Stimulated activated memory B cell treated with anti-CD40 and anti-IgM and Interleukin-4, amounts not matched to agents 10 μg/mL and 1 μg/mL and 100 μg/mL, for 72 hours (primary cell): Measurements from ENCODE around the gene RUVBL1.
"Not testable (repeated sequence)": the region's sequence is repeated elsewhere in the genome, so short reads cannot be mapped to it uniquely, and the experiment has no call there.

Experiments used
- ATAC-seq: fragments of 150-1000 bp; cut with Tn5 transposase; 2 replicates; pipeline ENCODE4 v1.10.0; 2021
- H3K27ac Mint-ChIP-seq: one replicate; pipeline ENCODE4 v1.8.0; 2022; ENCODE audit warnings: mild to moderate bottlenecking, mixed read lengths
- H3K27me3 Mint-ChIP-seq: one replicate; pipeline ENCODE4 v1.8.0; 2022; ENCODE audit warnings: mixed read lengths
- H3K36me3 Mint-ChIP-seq: one replicate; pipeline ENCODE4 v1.8.0; 2022; ENCODE audit warnings: mixed read lengths
- H3K4me1 Mint-ChIP-seq: one replicate; pipeline ENCODE4 v1.8.0; 2022; ENCODE audit warnings: mixed read lengths
- H3K4me3 Mint-ChIP-seq: one replicate; pipeline ENCODE4 v1.8.0; 2022; ENCODE audit warnings: mild to moderate bottlenecking, moderate library complexity, mixed read lengths
- H3K9me3 Mint-ChIP-seq: one replicate; pipeline ENCODE4 v1.8.0; 2022; ENCODE audit warnings: mixed read lengths

RUVBL1 gene

DNA sequence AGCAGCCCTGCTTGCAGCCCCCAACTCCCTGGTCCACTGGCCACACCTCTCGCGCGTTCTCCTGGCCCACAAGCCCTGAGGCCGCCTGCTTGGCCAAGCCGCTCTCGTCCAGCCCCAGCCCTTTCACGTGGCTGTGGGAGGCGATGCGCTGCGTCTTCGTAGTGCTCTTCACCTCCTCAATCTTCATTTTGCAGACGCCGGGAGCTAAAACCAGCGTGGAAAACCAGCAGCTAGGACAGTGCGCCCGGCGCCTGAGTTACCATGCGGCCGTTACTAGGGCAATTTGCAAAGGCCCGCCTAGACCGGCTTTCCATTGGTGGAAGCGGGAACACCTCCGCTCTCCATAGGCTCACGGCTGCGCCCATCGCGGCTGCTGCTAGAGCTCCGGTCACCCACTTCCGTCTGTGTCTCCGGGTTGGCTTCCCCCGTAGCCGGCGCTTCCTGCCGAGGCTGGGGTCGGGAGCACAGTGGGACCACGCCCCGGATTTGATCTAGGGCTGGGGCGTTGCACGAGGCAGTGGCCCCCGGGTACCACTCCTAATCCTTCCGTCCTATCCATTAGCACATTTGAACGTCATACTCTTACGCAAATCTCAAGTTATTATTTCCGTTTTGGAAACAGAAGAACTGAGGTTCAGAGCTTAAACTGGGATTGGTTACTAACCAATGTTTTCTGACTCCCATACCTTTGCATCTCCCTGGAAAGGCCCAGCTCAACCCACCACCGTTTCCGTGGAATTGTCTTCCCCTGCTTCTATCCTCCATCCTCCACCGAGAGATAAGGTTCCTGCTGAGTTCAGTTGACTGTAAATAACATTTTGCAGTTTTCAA lies at the start of gene RUVBL1:
RUVBL1 (minus strand) TSS at position 275 of the 831 bp plus-strand sequence; CDS start at position 187, 88 bp downstream.
- no peaks in the 10 kb centered on the region for H3K27me3 Mint-ChIP-seq
- peaks cover 23% of the 10 kb centered on the region for H3K36me3 Mint-ChIP-seq
- H3K4me1 Mint-ChIP-seq: peaks cover 31% of the 10 kb centered on the region
- peak within 1 kb of the TSS; percentile 96 for H3K4me3 Mint-ChIP-seq
- ATAC-seq: peak; percentile 99
- peak within 1 kb of the TSS; percentile 97 for H3K27ac Mint-ChIP-seq
- no peaks in the 10 kb centered on the region for H3K9me3 Mint-ChIP-seq

DNA sequence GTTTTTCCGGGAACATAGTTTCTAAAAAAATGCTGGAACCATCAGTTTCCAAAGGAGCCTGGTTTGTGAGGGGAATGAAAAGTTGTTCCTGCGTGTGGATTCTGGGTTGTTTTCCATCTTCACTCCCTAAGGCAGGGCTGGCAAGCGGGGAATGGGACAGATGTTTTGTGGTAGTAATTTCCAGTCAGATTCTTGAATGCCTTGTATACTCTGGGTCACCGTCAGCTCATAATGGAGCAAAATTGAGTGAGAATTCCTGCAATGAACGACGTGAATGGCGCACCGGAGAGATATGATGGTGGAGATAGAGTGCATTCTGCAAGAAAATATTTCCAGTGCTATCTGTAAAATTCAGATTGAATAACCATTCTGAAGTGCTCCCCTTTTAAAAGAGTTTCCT lies 49.6 kb upstream of the RUVBL1 start:
- H3K27ac Mint-ChIP-seq: no peak overlapping the region
- no peaks in the 10 kb centered on the region for H3K9me3 Mint-ChIP-seq
- peaks cover 36% of the 10 kb centered on the region for H3K4me1 Mint-ChIP-seq
- no peak for ATAC-seq
- no peak overlapping the region for H3K4me3 Mint-ChIP-seq
- H3K27me3 Mint-ChIP-seq: no peaks in the 10 kb centered on the region
- no peaks in the 10 kb centered on the region for H3K36me3 Mint-ChIP-seq

DNA sequence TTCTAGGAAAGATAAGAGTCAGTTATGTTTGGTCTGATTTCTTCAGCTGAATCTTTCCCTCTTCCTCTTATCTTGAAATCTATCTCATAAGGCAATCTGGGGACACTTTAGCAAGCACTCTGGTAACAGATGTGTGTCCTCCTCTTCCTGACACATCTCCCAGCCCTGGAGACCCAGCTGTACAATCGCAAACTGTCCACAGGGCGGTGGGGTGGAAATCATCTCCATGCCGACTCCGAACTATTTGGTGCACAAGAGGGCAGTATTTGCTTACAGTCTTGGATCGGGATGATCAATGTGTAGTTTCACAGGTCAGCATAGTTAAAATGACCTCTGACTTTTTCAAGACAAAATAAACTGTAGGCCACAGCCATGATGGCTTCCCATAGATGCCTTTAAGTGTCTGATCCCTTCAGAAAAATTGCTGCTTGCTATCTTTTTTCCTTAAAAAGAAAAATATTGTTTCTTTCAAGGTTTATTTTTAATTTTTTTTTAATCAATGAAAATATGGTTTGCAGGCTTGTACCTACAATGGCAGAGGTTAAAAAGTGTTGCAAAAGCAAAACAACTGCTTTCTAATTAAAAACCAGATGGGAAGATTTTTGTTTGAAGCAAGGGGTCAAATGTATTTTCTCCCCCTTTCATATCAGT lies 47.4 kb upstream of the RUVBL1 start:
- Mint-ChIP-seq H3K4me3 (no peak overlapping the region), H3K27me3 (no peaks in the 10 kb centered on the region), H3K27ac (no peak overlapping the region), H3K36me3 (peaks cover 8% of the 10 kb centered on the region), H3K4me1 (peaks cover 44% of the 10 kb centered on the region), H3K9me3 (no peaks in the 10 kb centered on the region)
- no peak for ATAC-seq

DNA sequence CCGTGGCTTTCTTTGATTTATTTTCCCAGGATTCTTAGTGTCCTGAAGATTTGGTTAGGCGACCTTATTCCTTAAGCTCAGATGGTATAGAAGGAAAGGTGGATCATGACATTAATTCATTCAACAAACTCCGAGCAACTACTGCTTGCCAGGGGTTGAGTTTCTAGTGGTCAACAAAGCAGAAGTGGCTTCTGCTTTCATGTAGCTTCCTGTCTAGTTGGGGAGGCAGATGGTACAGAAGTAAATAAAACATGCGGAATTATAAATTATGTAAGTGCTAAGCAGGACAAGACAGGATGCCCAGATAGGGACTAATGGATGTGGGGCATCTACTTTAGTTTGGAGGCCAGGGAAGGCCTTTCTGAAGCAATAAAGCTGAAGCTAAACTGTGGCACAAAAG lies 45.2 kb upstream of the RUVBL1 start:
- ATAC-seq: no peak
- no peak overlapping the region for H3K4me3 Mint-ChIP-seq
- H3K27ac Mint-ChIP-seq: no peak overlapping the region
- no peaks in the 10 kb centered on the region for H3K9me3 Mint-ChIP-seq
- peaks cover 39% of the 10 kb centered on the region for H3K4me1 Mint-ChIP-seq
- peaks cover 14% of the 10 kb centered on the region for H3K36me3 Mint-ChIP-seq
- no peaks in the 10 kb centered on the region for H3K27me3 Mint-ChIP-seq

DNA sequence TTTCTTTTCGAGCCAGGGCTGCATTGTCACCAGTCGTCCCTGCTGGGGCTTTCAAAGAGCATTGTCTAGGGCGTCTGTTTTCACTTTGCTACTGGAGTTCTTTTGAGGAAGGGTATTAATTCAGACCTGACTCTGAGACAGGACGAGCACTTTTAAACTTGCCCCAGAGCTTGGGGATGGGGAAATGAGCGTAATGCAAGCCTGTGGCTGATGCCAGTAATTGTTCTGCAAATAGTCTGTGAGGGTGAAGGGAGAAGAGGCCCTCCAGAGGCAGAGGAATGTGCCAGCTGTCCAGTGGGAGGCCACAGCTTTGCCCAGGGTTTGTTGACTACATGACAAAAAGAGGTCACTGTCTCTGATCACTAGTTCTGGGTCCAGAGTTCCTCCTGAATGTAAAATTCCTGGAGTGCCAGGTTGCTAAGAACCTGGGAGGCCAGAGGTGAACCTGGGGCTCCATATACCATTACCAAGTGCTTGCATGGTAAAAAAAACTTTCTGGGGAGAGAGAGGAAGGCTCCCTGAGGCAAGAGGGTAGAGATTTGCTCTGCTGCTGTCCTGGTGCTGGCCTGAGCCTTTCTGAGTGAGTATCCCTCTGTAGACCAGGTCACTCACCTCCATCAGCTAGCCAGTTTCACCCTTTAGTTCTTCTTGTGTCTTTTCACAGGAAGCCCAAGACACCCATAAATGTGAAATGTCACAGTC lies 44.5 kb upstream of the RUVBL1 start:
- Mint-ChIP-seq H3K27me3 (no peaks in the 10 kb centered on the region), H3K36me3 (peaks cover 19% of the 10 kb centered on the region), H3K4me1 (peaks cover 37% of the 10 kb centered on the region), H3K27ac (no peak overlapping the region), H3K4me3 (no peak overlapping the region), H3K9me3 (no peaks in the 10 kb centered on the region)
- ATAC-seq: no peak

DNA sequence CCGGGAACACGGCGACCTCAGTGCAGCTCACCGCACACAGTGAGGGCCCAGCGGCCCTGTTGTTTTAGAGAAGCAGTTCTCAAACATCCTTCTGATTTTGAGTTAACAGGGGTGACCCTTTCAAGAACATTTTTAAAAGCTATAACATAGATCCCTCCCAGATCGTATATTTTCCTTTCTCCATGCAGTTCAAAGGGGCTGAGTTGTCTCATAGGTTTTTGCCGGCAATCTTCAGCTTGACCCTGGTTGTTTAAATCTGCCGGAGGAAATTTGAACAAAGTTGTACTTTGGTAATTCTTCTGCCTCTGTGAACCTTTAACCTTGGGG lies 44.0 kb upstream of the RUVBL1 start:
- Mint-ChIP-seq H3K27ac (no peak overlapping the region), H3K9me3 (no peaks in the 10 kb centered on the region), H3K4me3 (no peak overlapping the region), H3K27me3 (no peaks in the 10 kb centered on the region), H3K4me1 (peaks cover 37% of the 10 kb centered on the region), H3K36me3 (peaks cover 20% of the 10 kb centered on the region)
- no peak for ATAC-seq

DNA sequence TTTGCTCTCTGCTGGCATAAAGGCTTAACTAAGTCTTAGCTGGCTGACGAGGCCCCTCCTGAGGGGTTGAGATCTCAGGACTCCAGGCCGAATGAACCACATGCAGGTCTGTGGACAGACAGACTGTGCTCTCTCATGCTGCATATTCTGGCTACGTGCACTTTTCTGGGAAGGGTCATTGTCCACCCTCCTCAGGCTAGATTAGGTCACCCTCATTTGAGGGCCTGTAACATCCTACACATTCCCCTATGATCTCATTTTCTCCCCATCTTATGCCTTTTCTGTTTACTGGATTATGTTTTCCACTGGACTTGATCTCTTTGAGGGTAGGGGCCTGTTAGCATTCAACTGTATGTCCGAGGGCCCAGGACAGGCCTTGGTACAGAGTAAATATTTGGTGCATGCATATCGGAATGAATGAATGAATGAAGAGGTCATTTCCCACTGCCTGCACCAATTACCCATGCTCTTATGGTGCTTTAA lies 43.4 kb upstream of the RUVBL1 start:
- Mint-ChIP-seq H3K4me3 (no peak overlapping the region), H3K27ac (no peak overlapping the region), H3K4me1 (peaks cover 42% of the 10 kb centered on the region), H3K36me3 (peaks cover 26% of the 10 kb centered on the region), H3K27me3 (no peaks in the 10 kb centered on the region), H3K9me3 (no peaks in the 10 kb centered on the region)
- no peak for ATAC-seq

DNA sequence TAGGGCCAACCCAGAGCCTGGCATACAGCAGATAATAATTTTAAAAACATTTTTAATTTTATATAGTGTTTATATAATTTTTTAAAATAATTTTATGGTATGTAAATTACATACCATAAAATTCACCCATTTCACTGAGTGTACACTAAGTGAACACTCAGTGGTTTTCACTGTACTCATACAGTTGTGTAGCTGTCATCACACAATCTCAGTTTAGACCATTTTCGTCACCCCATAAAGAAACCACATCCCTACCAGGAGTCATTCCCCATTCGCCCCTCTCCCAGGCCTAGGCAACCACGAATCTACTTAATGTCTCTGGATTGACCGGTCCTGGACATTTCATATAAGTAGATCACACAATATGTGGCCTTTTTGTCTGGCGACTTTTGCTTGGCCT lies 39.8 kb upstream of the RUVBL1 start:
- Mint-ChIP-seq H3K4me3 (no peak overlapping the region), H3K9me3 (no peaks in the 10 kb centered on the region), H3K27me3 (no peaks in the 10 kb centered on the region), H3K27ac (no peak overlapping the region), H3K4me1 (peaks cover 51% of the 10 kb centered on the region), H3K36me3 (peaks cover 40% of the 10 kb centered on the region)
- no peak for ATAC-seq

DNA sequence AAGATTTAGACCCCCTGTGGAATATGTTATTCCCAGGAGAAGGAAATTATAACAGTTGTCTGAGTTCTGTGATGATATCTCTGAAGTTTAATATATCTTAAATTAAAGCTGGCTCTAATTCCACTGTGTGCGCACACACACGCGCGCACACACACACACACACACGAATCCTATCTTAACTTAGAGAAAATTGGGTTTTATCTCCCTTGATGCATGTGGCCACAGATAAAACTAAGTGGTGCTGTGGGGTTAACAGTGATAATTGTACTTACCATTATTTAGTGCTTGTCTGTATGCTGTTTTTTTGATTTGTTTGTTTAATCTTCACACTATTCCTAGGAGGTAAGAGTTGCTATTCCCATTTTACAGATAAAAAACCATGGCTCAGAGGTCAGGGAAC lies 37.0 kb upstream of the RUVBL1 start:
- peaks cover 41% of the 10 kb centered on the region for H3K4me1 Mint-ChIP-seq
- no peaks in the 10 kb centered on the region for H3K27me3 Mint-ChIP-seq
- H3K36me3 Mint-ChIP-seq: peaks cover 55% of the 10 kb centered on the region
- no peaks in the 10 kb centered on the region for H3K9me3 Mint-ChIP-seq
- no peak for ATAC-seq
- H3K27ac Mint-ChIP-seq: no peak overlapping the region
- H3K4me3 Mint-ChIP-seq: no peak overlapping the region

DNA sequence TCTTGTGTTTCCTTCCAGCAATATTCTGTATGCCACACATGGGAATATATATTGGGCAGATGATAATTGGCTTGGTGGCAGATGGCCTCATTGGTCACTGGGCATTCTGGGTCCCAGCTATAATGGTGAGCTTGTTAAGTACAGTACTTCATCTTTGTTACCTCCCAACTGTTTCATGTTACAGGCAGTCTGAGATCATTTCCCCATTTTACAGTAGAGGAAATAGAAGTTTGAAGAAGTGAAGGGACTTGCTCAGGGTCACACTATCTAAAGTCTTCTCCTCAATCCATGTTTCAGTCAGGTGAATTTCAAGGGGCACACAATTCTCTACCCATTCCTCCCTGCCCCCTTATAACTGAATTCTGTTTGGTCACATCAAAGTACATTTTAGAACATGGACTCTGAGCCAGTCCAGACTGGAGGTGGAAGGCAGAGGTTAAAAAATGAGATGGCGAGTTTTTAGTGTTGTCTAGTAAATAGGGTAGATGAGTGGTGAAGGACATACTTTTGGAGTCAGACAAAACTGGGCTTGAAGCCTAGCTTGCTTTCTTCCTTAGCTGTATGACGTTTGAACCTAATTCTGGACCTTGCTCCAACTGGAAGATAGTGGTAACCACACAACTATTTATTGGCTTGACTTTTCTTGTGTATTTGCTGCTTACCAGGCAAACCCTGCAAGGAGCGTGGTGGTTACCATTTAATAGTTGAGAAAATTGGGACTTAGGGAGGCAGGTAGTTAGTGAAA lies 32.2 kb upstream of the RUVBL1 start:
- H3K4me1 Mint-ChIP-seq: peaks cover 43% of the 10 kb centered on the region
- peaks cover 4% of the 10 kb centered on the region for H3K9me3 Mint-ChIP-seq
- ATAC-seq: no peak
- no peaks in the 10 kb centered on the region for H3K27me3 Mint-ChIP-seq
- no peak overlapping the region for H3K27ac Mint-ChIP-seq
- H3K4me3 Mint-ChIP-seq: no peak overlapping the region
- peaks cover 37% of the 10 kb centered on the region for H3K36me3 Mint-ChIP-seq

DNA sequence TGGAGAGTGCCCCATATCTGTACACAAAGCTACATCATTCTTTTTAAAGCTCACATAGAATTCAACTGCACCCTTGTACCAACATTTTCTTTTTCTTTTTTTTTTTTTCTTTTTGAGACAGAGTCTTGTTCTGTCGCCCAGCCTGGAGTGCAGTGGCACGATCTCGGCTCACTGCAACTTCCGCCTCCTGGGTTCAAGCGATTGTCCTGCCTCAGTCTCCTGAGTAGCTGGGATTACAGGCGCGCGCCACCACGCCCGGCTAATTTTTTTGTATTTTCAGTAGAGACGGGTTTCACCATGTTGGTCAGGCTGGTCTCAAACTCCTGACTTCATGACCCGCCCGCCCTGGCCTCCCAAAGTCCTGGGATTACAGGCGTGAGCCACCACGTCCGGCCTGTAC lies 30.7 kb upstream of the RUVBL1 start:
- peak overlapping the region; percentile 91 for H3K4me3 Mint-ChIP-seq
- H3K4me1 Mint-ChIP-seq: peaks cover 29% of the 10 kb centered on the region
- peaks cover 31% of the 10 kb centered on the region for H3K36me3 Mint-ChIP-seq
- not testable (repeated sequence) for H3K27me3 Mint-ChIP-seq, ATAC-seq, H3K9me3 Mint-ChIP-seq
- H3K27ac Mint-ChIP-seq: peak overlapping the region; percentile 84

DNA sequence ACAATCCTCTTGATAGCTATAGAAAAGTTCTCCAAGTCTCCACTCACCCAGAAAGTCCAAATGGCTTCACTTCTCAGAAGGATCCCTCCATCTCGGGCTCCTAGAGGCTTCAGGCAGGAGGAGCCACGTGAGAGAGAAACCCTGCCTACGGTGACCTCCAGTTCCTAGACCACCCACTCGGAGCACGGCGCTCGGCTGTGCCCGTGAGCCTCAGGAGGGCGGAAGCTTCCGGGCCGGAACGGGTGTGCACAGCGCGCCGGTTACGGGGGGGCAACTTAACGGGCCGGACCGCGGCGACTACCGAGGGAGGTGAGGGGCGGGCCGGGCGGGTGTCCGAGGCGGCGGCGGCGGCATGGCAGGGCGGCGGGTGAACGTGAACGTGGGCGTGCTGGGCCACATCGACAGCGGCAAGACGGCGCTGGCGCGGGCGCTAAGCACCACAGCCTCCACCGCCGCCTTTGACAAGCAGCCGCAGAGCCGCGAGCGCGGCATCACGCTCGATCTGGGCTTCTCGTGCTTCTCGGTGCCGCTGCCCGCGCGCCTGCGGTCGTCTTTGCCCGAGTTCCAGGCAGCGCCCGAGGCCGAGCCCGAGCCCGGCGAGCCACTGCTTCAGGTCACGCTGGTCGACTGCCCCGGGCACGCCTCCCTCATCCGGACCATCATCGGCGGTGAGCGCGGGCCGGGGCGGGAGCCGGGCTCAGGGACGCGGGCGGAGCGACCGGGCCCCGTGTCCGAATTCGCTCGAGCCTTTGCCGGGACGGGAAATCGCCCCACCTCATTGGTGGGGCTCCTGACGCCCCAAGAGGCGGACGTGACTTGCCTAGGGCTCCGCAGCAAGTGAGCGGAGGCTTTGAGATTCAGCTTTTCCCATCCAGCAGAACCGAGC lies 29.8 kb upstream of the RUVBL1 start, which contains the start of gene EEFSEC:
EEFSEC (plus strand) TSS at position 326 of the 886 bp plus-strand sequence; CDS start at position 353, 27 bp downstream.
- Mint-ChIP-seq H3K4me1 (peaks cover 26% of the 10 kb centered on the region), H3K4me3 (peak within 1 kb of the TSS; percentile 91), H3K27ac (peak within 1 kb of the TSS; percentile 84), H3K27me3 (no peaks in the 10 kb centered on the region), H3K9me3 (peaks cover 4% of the 10 kb centered on the region), H3K36me3 (peaks cover 24% of the 10 kb centered on the region)
- ATAC-seq: peak; percentile 96

DNA sequence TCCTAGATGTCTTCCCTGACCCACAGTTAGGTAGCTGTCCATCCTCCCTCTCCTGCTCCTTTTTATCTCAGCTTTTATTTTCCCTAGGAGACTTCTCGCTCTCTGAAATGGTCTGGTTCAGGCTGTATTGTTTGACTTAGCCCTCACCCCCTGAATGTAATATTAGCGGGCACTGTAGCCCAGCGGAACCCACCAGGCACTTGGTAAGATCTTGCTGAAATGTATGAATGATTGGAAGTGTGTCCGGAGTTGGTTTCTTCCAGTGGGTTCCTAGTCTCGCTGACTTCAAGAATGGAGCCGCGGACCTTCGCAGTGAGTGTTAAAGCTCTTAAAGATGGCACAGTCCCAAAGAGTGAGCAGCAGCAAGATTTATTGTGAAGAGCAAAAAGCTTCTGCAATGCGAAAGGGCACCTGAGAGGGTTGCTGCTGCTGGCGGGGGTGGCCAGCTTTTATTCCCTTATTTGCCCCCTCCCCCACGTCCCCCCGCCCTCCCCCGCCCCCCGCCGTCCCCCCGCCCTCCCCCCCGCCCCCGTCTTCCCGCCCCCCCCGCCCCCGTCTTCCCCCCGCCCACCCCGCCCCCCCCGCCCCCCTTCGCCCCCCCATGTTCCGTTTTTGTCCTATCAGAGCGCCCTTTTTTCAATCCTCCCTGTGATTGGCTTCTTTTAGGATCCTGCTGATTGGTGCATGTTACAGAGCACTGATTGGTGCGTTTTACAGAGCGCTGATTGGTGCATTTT lies 29.0 kb upstream of the RUVBL1 start:
- Mint-ChIP-seq H3K4me3 (peak overlapping the region; percentile 91), H3K9me3 (peaks cover 4% of the 10 kb centered on the region), H3K27ac (peak overlapping the region; percentile 84), H3K27me3 (no peaks in the 10 kb centered on the region), H3K36me3 (peaks cover 16% of the 10 kb centered on the region), H3K4me1 (peaks cover 26% of the 10 kb centered on the region)
- peak; percentile 68 for ATAC-seq
